T-helper 9 cell (primary cell): ENCODE measurements around the gene AFP.

Experiments used
- DNase-seq: peaks from one replicate; pipeline ENCODE4 v3.0.0-alpha.2; 2020

AFP gene

DNA sequence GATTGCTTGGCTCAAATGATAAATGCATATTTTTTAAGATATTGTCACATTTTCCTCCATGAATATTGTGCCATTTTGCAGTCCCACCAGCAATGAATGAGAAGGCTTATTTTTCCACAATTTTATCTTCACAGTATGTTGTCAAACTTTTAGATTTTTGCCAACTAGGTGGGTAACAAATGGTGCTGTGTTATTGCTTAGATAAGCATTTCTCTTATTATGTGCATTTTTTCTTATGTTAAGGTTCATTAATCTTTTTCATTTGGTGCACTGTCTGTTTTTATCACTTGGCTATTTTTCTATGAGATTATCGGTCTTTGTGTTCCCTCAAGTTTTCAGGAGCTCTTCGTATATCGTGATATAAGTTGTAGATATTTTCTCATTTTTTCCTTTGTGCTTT lies 32.1 kb downstream of the AFP start:
- DNase-seq: no peak

DNA sequence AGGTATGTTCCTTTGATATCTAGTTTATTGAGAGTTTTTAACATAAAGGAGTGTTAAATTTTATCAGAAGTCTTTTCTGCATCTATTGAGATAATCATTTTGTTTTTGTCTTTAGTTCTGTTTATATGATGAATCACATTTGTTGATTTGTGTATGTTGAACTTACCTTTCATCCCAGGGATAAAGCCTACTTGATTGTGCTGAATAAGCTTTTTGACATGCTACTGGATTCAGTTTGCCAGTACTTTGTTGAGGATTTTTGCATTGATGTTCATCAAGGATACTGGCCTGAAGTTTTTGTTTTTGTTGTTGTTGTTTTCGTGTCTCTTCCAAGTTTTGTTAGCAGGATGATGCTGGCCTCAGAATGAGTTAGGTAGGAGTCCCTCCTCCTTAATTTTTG lies 34.7 kb downstream of the AFP start:
- DNase-seq: no peak

DNA sequence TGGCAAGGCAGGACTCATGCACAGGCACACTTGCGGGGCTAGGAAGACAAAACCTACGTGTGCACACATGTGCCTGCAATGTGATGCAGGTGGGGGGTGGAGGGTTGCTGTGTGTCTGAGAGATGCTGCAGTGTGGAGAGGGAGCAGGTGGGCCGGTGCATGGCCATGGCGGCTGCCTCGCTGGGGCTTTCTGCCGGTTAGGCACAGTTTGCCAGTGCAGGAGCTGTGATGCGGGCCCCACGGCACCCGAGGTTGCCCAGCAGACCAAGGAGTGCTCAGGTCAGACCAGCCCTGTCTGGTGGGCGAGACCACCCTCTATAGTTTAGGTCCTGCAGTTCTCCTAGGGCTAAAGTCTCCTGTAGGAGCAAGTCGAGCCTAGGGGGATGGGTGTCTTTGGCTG lies 41.2 kb downstream of the AFP start:
- DNase-seq: no peak

DNA sequence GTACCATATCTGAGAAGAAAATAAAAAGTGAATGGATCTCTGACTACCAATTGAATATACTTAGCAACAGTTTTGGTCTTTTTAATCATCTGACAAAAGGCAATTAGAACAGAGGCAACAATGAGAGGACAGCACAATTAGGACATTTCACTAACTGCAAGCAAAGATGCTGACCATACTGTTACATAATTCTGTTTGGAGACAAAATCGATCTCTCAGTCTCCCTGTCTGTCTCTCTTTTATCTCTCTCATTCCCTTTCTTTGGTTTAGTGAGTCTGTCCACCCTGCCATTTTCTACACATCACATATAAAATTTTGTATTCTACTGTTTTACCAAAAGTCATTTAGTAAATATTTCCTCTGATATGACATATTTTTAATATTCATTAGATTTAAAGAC lies 43.3 kb downstream of the AFP start:
- DNase-seq: no peak

DNA sequence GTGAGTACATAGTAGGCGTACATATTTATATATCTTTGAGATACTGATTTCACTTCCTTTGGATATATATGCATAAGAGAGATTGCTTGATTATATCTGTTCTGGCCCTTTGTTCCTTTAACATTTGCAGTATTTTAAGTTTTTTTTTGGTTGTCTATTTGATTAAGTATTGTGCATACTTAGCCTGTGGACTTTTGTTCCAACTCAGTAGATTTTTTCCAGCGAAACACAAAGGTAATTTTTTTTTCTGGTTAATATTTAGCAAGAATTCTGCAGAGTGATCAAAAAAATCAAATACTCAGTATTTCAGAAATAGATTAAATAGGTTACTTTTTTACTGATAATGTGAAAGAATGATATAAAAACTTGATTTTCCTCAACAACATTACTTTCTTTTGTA lies 45.3 kb downstream of the AFP start, which contains the start of gene AFM:
AFM (plus strand) TSS at position 388 of the 400 bp plus-strand sequence. CDS start 31 bp downstream, outside the sequence.
- no peak for DNase-seq

DNA sequence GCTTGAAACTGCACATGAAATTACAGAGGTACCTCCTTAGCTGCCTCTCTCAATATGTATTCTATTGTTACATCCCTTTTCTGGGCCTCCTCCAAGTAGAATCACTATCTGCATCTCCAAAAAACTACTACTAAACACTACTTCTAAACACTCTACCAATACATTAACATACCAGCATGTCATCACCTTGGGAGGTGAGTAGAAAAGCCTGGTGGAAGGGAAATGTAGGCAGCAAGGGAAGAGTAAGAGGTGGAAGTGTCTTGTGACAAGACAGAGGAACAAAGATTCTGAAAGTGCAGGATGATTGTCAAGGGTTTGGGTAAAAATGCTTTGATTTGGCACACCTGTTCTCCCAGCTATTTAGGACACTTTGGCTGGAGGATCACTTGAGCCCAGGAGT lies 49.1 kb downstream of the AFP start:
- DNase-seq: no peak

DNA sequence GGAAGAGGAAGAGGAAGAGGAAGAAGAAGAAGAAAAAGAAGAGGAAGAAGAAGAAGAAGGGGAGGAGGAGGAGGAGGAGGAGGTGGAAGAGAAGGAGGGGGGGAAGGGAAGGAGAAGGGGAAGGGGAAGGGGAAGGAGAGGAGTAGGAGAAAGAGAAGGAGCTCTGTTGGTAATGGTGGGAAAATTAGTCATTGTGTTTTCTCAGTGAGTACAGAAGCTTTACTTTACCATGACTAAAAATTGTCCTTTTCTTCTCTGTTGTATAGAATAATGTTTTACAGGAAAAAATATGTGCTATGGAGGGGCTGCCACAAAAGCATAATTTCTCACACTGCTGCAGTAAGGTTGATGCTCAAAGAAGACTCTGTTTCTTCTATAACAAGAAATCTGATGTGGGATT lies 49.6 kb downstream of the AFP start:
- no peak for DNase-seq

DNA sequence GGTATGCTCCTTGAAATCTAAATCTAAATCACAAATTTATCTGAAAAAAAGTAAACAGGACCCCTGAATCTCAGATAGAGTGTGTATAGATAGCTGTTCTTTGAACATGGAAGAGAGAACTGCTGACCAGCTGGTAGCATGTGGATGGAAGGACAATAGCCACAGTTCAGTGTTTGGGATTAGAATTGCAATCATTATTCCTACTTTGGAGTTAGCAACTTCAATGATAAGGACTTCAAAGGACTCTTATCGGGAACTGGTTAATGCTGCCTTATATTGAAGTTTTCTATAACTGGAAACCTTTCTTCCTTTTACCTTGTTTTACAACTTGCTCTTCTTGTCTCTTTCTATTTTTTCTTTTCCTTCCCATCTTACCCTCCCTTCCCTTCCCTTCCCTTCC lies 50.5 kb downstream of the AFP start:
- no peak for DNase-seq

DNA sequence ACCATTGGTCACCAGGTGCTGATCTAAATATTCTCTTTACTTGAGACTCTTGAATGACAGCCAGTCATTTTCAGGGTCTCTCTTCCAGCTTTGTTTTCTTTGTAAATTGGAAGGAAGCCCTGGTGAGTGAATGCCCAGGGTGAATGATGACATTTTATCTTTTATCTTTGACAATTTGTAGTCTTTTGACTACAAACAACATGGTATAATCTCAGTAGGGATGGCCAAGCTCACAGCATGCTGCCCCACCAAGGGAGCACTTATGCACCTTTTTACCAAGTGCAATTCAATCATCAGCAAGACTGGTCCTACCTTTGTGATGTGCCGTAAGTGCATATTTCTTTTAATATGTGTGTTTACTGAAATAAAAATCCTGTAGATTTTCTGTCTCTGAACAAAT lies 51.2 kb downstream of the AFP start:
- DNase-seq: no peak

DNA sequence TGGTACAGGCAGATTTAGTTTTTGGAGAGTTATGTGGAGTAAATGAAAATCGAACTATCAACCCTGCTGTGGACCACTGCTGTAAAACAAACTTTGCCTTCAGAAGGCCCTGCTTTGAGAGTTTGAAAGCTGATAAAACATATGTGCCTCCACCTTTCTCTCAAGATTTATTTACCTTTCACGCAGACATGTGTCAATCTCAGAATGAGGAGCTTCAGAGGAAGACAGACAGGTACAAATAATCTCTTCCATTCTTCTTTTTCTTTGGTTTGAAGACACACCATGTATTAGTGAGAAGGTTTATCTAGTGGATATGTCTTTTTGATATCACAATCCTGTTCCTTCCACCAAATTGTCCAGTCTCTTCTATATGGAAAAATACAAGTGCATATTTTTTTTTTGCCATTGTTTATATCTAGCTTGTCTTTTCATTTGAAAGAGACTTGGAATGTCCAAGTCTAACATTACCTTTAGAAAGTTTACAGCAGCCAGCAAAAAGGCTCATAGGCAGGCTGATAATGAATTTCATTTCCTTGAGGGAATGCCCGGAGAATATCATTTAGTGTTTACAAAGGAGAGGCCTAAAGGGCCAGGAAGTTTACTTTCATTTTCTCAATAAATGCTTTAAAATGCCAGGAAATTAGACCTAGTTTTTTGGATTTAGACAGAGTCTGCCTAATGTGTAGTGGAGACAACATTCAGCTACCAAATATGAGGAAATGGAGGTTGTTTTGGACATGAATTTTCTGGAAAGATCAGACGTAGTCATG lies 64.2 kb downstream of the AFP start:
- DNase-seq: no peak

DNA sequence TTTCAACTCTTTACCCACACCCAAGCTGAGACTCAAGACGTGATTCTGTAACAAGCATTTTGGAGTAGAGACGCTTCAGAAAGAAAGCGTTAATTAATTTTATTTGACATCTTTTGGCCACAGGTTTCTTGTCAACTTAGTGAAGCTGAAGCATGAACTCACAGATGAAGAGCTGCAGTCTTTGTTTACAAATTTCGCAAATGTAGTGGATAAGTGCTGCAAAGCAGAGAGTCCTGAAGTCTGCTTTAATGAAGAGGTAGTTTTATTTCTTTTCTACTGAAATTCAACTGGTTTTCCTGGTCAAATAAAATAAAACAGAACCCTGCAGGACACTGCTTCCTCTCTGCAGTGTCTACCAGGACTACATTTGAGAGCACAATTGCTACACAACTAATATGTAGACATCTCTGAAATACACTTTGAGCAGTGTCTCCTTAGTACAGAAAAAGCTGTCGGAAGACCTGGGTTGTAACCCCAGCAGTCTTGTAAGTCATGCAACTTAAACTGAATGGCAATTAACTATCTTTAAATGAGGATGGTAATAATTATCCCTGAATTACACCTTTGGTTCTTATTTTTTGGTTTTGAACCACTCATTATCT lies 65.7 kb downstream of the AFP start:
- no peak for DNase-seq

DNA sequence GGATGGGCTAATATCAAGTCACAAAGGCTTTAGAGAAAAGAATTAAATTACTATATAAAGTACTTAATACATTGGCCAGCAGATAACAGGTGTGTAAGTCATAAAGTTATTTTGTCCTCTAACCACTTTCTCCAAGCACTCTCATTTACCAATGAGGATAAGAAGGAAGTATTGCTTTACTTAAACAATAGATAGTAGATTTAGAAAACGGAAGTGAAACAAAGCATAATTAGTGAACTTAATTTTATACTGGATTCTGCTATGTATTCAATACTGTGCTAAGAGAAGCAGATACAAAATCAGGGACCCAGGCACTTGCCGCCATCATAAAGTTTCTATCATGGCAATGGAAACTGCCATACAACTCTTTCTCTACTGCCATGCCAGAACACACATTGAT lies 69.5 kb downstream of the AFP start:
- no peak for DNase-seq
